ENCODE measurements around the gene RPL12. TPM values are rescaled to one million over a fixed set of nuclear protein-coding genes. Genes with fewer than 3 reads are reported as not detected.
A peak's percentile ranks its signal among the peaks of the same experiment; 100 is the strongest.

RPL12 gene
- total and polyA plus RNA-seq, 2 of the 13 experiments (the other 11 are each of a cell fraction or from before 2014, with no cell fraction given) = 1,551 to 2,590 TPM

DNA sequence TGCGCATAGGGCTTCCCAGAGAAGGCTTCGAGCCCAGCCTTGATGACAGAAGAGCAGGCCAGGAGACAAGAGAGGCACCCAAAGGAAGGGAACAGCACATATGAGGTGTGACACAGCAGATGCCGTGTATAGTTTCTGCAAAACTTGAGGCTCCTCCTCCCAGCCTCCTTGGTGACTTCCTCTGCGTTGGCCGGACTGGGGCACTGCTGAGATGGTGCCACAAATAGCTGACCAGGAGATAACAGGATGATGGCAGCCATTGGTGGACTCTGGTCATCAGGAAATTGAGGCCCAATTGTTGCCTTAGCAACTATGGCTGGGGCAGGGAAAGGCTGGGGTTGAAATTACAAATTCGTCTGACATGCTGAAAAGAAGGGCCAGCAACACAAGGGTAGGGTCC, 31.9 kb downstream of the RPL12 start:
- ChIA-PET POLR2A (interaction anchor here (3.3 kb wide), 1 partner anchor 23 kb away, joined by 20 read pairs; the partner anchor contains the start of gene SLC2A8), CTCF (ENCODE audit: low intra/inter-chr PET ratio, low total read pairs) (no interaction called here)
- intact Hi-C loops (cut with micrococcal nuclease; ENCODE audit: unreplicated experiment) (no loop called here), in situ Hi-C loops (cut with HindIII; ENCODE audit: extremely low pct_ligation_motif_present, low pct_unique_long_range_greater_than_20kb) (no loop called here)
- no peaks in the 10 kb centered on the region for H4K20me1 ChIP-seq (ENCODE audit: insufficient read depth, low read length)
- H3K27me3 ChIP-seq (ENCODE audit: control insufficient read depth in 1 of 2, insufficient read depth in 2 of 2, low read length in 2 of 2) = no peaks in the 10 kb centered on the region; a peak in 1 of 5 replicates
- H3K4me1 ChIP-seq (ENCODE audit: insufficient read depth, low read length) = peaks cover 30% of the 10 kb centered on the region
- TF ChIP-seq POLR2G (IDR thresholded peaks at IDR 0.05; ENCODE audit: low read depth, low read length) = peak; percentile 55
- no peak for TF ChIP-seq SCMH1 (CRISPR knock-in tag; IDR thresholded peaks at IDR 0.05; ENCODE audit: borderline replicate concordance)
- no peak overlapping the region for H3K4me3 ChIP-seq (replicated peaks in 1 of 3; ENCODE audit: insufficient read depth in 1 of 3, low read depth in 2 of 3, low read length in 3 of 3)
- no peak for FAIRE-seq
- H3K36me3 ChIP-seq (replicated peaks in 1 of 2; ENCODE audit: control insufficient read depth in 1 of 2, insufficient read depth in 2 of 2, low read length in 2 of 2) = no peaks in the 10 kb centered on the region
- no TSS peak for BruUV-seq (replicated peaks)
- no peak for DNase-seq (ENCODE audit: low spot score)
- no peak overlapping the region for H3K27ac ChIP-seq (ENCODE audit: extremely low read length, insufficient read depth, low read length)
- 95% methylated on average over 4 of the region's 6 CpGs for WGBS (ENCODE audit: low lambda C conversion rate)
- no peak overlapping the region for H2AFZ ChIP-seq (ENCODE audit: low read length)
- H3K4me2 ChIP-seq (ENCODE audit: low read depth, low read length) = no peak overlapping the region
- no peaks in the 10 kb centered on the region for H3K9me3 ChIP-seq (ENCODE audit: low read length)
- no peak for ATAC-seq
- H3K9ac ChIP-seq (ENCODE audit: insufficient read depth, low read depth, low read length) = no peak overlapping the region
- H3K79me2 ChIP-seq (ENCODE audit: insufficient read depth, low read length) = peaks cover 19% of the 10 kb centered on the region

- in situ Hi-C loops (cut with HindIII; ENCODE audit: extremely low pct_ligation_motif_present, low pct_unique_long_range_greater_than_20kb) = no loop called here
- WGBS (ENCODE audit: low lambda C conversion rate) = 74% methylated on average over 7 of the region's 12 CpGs
- H3K9me3 ChIP-seq (ENCODE audit: low read length) = no peaks in the 10 kb centered on the region
- TF ChIP-seq CHCHD3 (CRISPR knock-in tag; IDR thresholded peaks at IDR 0.05) (no peak), SNRNP70 (IDR thresholded peaks at IDR 0.05; ENCODE audit: low read depth, low read length) (no peak), BHLHE40 (IDR thresholded peaks at IDR 0.05; ENCODE audit: low read length) (no peak), KDM4B (CRISPR knock-in tag; IDR thresholded peaks at IDR 0.05) (no peak), ZNF781 (CRISPR knock-in tag; IDR thresholded peaks at IDR 0.05; ENCODE audit: borderline replicate concordance, not compliant biosample characterization) (no peak), SMC3 (IDR thresholded peaks at IDR 0.05; ENCODE audit: low read length) (peak; percentile 43), RAD21 (CRISPR knock-in tag; IDR thresholded peaks at IDR 0.05) (peak; percentile 29; the same call in 1 of the 2 replicates), AHR (CRISPR knock-in tag; IDR thresholded peaks at IDR 0.05) (no peak), TBP (CRISPR knock-in tag; IDR thresholded peaks at IDR 0.05) (no peak), KDM5B (CRISPR knock-in tag; IDR thresholded peaks at IDR 0.05; ENCODE audit: borderline replicate concordance) (no peak), ZNF563 (CRISPR knock-in tag; IDR thresholded peaks at IDR 0.05) (no peak), ZNF530 (CRISPR knock-in tag; IDR thresholded peaks at IDR 0.05; ENCODE audit: low read depth) (no peak), SMYD3 (CRISPR knock-in tag; IDR thresholded peaks at IDR 0.05) (no peak), ETV6 (CRISPR knock-in tag; conservative IDR thresholded peaks at IDR 0.05) (no peak), AGO1 (IDR thresholded peaks at IDR 0.05; ENCODE audit: low read depth, low read length, poor library complexity, severe bottlenecking) (peak; percentile 30), TCF7L2 (IDR thresholded peaks at IDR 0.05; ENCODE audit: low read depth, low read length) (no peak), ZNF660 (CRISPR knock-in tag; IDR thresholded peaks at IDR 0.05; ENCODE audit: borderline replicate concordance, low read depth) (no peak), CHD2 (IDR thresholded peaks at IDR 0.05; ENCODE audit: low read depth, low read length) (no peak)
These were observed 33.2 kb downstream of the RPL12 start for GRCh38 chr9:127418037-127418471.

More at GRCh38 chr9:127418037-127418471, 33.2 kb downstream of the RPL12 start:
- ChIA-PET CTCF (ENCODE audit: low intra/inter-chr PET ratio, low total read pairs) (interaction anchor here (1.5 kb wide), 1 partner anchor 214 kb away, joined by 4 read pairs; no protein-coding TSS in a partner anchor), POLR2A (interaction anchor here (0.9 kb wide), 1 partner anchor 33 kb away, joined by 4 read pairs; the partner anchor contains the start of genes LRSAM1 and RPL12)
- H3K36me3 ChIP-seq (replicated peaks in 1 of 2; ENCODE audit: control insufficient read depth in 1 of 2, insufficient read depth in 2 of 2, low read length in 2 of 2) = no peaks in the 10 kb centered on the region
- no peak overlapping the region for H3K4me2 ChIP-seq (ENCODE audit: low read depth, low read length)
- H3K79me2 ChIP-seq (ENCODE audit: insufficient read depth, low read length) = peaks cover 11% of the 10 kb centered on the region
- FAIRE-seq (no peak), DNase-seq (ENCODE audit: low spot score) (peak; percentile 44), ATAC-seq (peak; percentile 82)
- no peak overlapping the region for H3K9ac ChIP-seq (ENCODE audit: insufficient read depth, low read depth, low read length)
- no peaks in the 10 kb centered on the region for H4K20me1 ChIP-seq (ENCODE audit: insufficient read depth, low read length)
- no TSS peak for BruUV-seq (replicated peaks)
- no peak overlapping the region for H3K27ac ChIP-seq (ENCODE audit: extremely low read length, insufficient read depth, low read length)
- H2AFZ ChIP-seq (ENCODE audit: low read length) = no peak overlapping the region
- H3K4me1 ChIP-seq (ENCODE audit: insufficient read depth, low read length) = peaks cover 29% of the 10 kb centered on the region
- intact Hi-C loops (cut with micrococcal nuclease; ENCODE audit: unreplicated experiment) = loop anchor here (1.0 kb wide), 1 partner anchor 57 kb away; no protein-coding TSS in a partner anchor
- H3K4me3 ChIP-seq (replicated peaks in 1 of 3; ENCODE audit: insufficient read depth in 1 of 3, low read depth in 2 of 3, low read length in 3 of 3) = no peak overlapping the region
- no peaks in the 10 kb centered on the region for H3K27me3 ChIP-seq (ENCODE audit: control insufficient read depth in 1 of 2, insufficient read depth in 2 of 2, low read length in 2 of 2)

All from HepG2 (cell line).